NCI-H187 (cell line): ENCODE results near the gene EVA1A.

Experiments
- DNase-seq, 2 experiments: peaks; one replicate each; lab custom pipeline; 2025; lab: John Stamatoyannopoulos, UW

EVA1A gene

GRCh38 chr2:75540994-75541393 lies 19.7 kb downstream of the EVA1A start:
- no peak for DNase-seq

GRCh38 chr2:75539955-75540716 lies 20.6 kb downstream of the EVA1A start:
- DNase-seq = no peak

GRCh38 chr2:75538521-75539490 lies 21.9 kb downstream of the EVA1A start:
- DNase-seq = no peak

GRCh38 chr2:75537658-75538057 lies 23.1 kb downstream of the EVA1A start:
- DNase-seq = no peak

GRCh38 chr2:75533135-75533534 lies 27.6 kb downstream of the EVA1A start:
- DNase-seq = no peak

- DNase-seq = no peak
Measured at GRCh38 chr2:75532488-75532887, 28.3 kb downstream of the EVA1A start.

GRCh38 chr2:75528221-75528977 lies 32.3 kb downstream of the EVA1A start:
- DNase-seq = no peak

GRCh38 chr2:75527676-75528075 lies 33.1 kb downstream of the EVA1A start:
- DNase-seq = no peak

GRCh38 chr2:75526842-75527241 lies 33.9 kb downstream of the EVA1A start:
- DNase-seq = no peak

- no peak for DNase-seq
Measured at GRCh38 chr2:75525434-75526310, 35.1 kb downstream of the EVA1A start.

GRCh38 chr2:75524276-75524911 lies 36.3 kb downstream of the EVA1A start:
- no peak for DNase-seq

GRCh38 chr2:75523313-75524275 lies 37.1 kb downstream of the EVA1A start:
- no peak for DNase-seq

GRCh38 chr2:75522543-75523312 lies 38.0 kb downstream of the EVA1A start:
- DNase-seq = no peak

- DNase-seq = no peak
Measured at GRCh38 chr2:75521225-75521872, 39.4 kb downstream of the EVA1A start.

- DNase-seq = no peak
Measured at GRCh38 chr2:75519843-75520242, 40.9 kb downstream of the EVA1A start.

GRCh38 chr2:75518638-75519465 lies 41.9 kb downstream of the EVA1A start:
- no peak for DNase-seq

GRCh38 chr2:75517547-75518230 lies 43.0 kb downstream of the EVA1A start:
- no peak for DNase-seq
